Activated CD4-positive, alpha-beta T cell treated with anti-CD3 and anti-CD28 coated beads for 48 hours (primary cell): Measurements from ENCODE around the gene LRRC73.
"Not testable (repeated sequence)": the region's sequence is repeated elsewhere in the genome, so short reads cannot be mapped to it uniquely, and the experiment has no call there.

Source experiments
- DNase-seq: peaks from one replicate; pipeline ENCODE4 v3.0.0-alpha.2; 2020

LRRC73 gene

DNA sequence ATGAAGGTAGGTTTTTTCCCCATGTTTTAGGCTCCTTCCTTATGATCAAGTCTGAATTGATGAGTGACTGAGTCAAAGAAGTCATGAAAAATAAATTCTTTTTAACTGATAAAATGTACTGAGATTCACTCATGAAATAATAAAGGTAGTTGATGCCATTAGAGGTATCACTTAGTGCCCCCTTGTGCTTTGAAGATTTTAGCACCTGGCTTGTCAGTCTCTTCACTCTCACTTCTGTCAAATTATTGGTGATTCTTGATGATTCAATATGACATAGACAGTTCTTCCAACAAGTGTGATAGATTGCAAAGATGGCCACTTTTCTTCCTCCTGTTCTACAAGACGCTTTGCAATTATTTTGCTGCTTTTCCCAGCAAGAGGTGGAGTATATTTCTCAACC is 50.6 kb downstream of the LRRC73 start:
- no peak for DNase-seq

DNA sequence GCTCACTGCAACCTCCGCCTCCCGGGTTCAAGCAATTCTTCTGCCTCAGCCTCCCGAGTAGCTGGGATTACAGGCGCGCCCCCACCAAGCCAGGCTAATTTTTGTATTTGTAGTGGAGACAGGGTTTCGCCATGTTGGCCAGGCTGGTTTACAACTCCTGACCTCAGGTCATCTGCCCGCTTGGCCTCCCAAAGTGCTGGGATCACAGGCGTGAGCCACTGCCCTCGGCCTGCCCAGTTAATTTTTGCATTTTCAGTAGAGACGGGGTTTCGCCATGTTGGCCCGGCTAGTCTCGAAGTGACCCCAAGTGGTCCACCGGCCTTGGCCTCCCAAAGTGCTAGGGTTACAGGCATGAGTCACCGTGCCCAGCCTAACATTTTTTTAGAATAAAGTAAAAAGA is 52.0 kb downstream of the LRRC73 start:
- DNase-seq: not testable (repeated sequence)

DNA sequence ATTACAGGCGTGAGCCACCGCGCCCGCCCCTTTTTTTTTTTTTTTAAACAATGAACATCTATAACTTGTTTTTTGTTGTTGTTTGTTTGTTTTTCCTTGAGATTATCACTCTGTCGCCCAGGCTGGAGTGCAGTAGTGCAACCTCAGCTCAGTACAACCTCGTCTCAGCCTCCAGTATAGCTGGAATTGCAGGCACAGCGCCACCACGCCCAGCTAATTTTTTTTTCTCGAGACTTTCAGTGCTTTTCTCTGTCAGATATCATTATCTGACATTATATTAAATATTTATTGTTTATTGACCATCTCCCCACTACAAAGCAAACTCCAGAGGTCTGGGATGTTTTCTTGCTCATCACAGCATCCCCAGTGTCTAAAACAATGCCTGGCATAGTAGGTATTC is 52.5 kb downstream of the LRRC73 start:
- no peak for DNase-seq
